Activated effector memory CD4-positive, alpha-beta T cell treated with anti-CD3 and anti-CD28 coated beads, Interleukin-2, amount 50 U/mL, for 16 hours (primary cell): ENCODE data around the gene MYH9.
"Not testable (repeated sequence)": the region's sequence is repeated elsewhere in the genome, so short reads cannot be mapped to it uniquely, and the experiment has no call there.

Experiments
- DNase-seq: peaks from one replicate; pipeline ENCODE4 v3.0.0-alpha.2; 2020

MYH9 gene

DNA sequence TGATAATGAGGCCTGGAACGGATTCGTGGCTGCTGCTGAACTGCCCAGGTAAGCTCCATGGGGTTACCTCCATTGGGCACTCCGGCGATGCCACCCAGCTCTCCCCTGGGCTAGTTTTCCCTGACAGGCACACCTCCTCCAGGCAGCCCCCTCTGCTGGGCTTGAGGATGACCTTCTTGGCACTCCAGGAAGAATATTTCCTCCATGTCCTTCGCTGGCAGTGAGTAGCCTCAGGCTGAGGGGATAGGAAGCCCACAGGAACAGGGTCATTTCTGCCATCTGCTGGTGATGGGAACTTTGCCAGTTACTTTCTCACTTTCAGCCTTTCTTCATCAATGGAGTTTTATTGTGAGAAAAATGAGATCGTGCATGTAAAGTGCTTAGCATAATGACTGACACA lies 126.1 kb downstream of the MYH9 start:
- not testable (repeated sequence) for DNase-seq

DNA sequence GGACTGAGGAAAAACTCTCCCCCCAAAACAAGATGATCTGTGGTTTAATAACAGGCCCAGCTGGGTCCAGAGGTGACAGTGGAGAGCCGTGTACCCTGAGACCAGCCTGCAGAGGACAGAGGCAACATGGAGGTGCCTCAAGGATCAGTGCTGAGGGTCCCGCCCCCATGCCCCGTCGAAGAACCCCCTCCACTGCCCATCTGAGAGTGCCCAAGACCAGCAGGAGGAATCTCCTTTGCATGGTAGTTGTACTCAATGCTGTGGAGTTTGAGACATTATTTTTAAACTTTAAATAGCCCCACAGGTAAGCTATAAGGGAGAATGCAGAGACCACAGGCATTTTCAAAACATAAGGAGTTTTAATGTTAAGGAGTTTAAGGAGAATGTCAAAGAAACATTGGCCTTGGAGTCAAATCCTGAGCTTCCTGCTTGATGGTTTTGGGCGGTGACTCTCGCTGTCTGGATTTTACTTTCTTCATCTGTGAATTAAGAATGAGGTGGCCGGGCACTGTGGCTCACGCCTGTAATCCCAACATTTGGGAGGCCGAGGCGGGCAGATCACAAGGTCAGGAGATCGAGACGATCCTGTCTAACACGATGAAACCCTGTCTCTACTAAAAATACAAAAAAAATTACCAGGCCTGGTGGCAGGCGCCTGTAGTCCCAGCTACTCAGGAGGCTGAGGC lies 128.0 kb downstream of the MYH9 start:
- DNase-seq: no peak

DNA sequence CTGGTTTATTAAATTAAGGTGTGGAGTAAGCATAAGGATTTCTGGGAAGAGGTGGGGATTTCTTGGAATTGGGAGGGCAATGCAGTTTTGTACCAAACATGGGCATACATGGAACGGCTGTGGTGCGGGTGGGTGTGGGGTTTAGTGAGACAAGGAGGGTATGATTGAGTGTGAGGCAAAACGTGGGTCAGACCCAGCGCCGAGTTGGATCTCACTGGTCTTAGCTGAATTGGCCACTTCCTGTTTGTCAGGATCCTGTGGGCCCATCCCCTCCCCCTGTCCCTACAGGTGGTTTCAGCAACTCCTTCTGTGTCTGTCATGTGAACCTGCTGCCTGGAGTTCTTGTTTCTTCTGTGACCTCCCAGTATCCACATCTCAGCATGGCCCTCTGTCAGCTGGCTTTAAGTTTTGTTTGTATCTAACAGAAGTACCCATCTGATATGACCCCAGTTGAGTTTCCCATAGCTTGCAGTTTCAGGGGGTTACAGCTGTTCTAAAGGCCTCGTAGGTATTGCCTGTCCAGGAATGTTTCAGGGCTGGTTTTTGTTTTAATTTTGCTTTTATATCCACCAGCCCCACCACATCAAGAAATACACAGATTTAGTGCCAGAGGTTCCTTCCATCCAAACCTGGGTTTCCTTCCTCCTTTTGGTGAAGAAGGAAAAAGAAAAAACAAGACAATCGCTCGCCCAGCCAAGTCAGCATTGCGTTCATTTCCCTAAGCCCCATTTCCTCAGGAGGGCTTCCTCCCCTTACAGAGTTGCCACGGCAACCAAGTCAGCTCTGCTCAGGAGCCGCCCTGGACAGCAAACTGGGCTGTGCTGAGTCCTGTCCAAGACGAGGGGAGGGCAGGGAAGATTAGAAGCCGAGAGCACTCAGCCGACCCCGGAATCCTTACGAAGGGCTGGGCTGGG lies 128.8 kb downstream of the MYH9 start:
- DNase-seq: no peak

DNA sequence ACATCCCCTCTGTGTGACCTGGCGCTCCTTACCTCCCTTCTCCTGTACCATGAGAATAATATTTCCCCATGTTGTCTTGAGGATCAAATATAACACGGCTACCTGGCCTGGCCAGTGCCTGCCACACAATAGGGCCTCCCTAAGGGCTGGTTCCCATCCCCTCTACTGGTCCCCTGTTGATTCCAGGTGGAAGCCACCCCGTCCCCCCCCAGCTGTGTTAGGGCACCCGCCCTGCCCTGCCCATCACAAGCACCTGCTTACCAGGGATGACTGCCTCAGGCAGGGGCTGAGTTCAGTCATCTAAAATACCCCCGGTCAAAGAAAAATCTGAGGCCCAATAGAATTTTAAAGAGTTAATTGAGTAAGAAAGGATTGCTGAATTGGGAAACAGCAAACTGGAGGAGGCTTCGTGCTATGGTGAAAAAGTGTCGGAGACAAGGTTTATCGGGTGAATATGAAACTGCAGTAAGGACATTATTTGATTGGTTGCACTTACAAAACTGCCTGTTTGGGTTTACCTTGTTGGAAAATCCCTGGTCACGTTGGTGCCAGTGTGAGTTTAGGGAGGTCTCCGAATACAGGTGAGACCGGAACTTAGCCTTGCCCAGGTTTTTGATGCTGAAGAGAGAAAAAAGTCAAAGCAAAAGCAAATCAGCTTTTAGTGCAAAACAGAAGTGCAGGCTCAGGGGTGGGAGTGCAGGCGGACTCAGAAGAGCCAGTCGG lies 129.7 kb downstream of the MYH9 start:
- DNase-seq: no peak

DNA sequence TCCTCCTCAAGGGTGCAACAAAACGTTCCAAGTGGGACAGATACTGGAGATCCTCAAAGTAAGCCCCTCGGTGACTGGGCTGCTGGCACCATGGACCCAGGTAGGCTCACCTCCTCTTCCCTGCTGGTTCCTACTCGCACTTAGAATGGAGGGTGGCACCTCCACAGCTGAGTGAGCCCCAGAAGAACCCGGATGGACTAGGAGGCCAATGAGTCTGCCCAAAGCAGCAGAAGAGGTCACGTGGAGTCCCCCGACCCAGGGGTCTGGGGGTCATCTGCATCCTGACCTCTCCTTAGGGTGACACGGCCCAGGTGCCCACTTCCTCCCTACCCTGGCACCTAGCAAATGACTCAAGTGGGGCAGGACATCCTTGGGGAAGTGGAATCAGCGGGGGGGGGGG lies 130.5 kb downstream of the MYH9 start:
- DNase-seq: no peak

DNA sequence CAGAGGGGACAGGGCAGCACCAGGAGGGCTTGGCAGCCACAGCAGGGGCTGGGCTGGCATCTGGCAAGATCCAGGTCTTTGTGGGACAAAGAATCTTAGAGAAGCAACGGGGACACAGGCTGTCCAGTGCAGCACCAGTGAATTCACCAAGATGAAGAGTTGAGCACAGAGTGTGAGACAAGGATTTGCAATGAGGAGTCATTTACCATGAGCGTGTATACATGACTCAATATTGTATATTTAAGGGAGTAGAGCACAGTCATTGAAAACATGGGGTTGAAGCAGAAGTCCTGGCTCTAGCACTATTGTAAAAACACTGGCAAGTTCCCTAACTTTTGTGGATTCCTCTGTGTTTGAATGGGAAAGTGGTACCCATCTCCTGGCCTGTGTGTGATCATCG lies 131.3 kb downstream of the MYH9 start:
- DNase-seq: no peak

DNA sequence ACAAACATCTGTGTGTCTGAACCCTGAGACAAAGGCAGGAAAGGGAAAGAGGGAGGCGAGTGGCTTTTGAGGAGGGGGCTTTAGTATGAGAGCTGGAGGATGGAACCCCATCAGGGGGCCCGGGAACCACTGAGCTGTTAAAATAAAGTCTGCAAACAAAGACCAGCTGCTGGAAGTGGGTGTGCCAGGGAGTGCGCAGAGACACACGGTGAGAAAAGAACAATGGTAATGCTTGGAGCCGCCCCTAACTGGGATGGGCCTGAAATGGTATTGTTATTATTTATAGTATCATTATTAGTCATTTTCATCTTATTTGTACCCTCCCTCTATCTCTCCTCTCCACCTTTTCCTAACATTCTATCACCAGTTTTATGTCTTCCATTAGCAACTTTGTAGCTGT lies 132.2 kb downstream of the MYH9 start:
- DNase-seq: not testable (repeated sequence)

DNA sequence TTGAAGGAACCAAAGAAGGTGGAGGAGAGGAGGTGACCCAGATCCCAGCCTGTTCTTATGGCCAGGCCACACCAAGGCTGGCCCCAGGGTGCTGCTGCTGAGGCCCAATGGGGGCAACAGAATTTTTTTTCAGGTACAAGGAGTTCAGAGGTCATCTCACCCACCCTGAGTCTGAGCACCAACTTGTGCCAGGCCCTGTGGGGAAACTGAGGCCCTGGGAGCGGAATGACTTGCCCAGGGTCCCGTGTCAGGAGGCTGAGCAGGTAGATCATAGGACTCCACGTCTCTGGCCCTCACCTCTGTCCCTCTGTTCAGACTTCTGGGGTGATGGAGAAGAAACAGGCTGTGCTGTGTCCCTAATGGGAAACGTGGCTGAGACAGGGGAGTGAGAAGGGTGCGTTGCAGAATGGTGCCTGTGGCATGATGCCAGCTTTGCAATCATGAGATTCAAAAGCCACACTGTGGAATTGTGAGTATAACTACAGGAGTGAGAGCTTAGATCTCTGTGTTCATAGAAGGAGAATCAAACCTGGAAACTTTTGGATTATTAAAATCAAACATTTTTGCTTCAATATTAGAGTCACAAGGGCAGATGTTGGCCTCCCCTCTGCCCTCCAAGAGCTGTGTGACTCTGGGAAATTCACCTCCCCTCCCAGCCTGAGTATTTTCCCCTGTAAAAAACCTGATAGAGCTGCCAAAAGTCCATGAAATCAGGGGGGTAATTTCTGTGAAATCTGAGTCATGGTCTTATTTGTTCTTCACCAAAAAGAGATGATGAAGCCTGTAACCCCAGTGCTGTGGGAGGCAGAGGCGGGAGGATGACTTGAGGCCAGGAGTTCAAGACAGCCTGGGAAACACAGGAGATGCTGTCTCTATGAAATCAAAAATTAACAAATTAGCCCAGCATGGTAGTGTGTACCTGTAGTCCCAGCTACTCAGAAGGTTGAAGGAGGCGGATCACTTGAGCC lies 134.0 kb downstream of the MYH9 start:
- DNase-seq: peak; percentile 83

DNA sequence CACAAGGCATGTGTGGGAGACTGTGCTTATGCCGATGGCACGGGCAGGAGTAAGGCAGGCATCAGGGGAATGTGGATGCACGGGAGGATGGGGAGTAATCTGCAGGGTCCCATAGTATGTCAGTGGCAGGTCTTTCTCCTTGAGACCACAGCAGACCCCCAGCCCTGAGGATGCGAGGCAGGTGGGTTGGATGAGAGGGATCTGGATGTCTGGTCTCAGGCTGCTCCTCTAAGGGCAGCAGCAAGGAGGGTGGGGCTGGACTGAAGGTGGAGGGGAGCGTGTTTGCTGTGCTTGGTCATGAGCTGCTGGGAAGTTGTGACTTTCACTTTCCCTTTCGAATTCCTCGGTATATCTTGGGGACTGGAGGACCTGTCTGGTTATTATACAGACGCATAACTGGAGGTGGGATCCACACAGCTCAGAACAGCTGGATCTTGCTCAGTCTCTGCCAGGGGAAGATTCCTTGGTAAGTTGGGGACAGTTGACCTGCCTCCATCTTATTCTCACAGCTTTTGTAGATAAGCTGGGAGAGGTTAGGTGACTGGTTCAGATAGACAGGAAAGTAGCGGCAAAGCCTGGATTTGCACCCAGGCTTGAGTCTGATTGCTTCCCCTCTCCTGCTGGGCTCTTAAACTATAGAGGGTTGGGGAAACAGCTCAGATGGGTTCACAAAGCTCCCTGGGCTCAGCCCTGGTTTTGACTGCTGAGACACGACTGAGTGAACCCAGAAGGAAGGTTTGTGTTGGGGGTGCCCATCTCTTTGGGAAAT lies 134.8 kb downstream of the MYH9 start, which contains the start of gene APOL1:
TSS of gene APOL1 (plus strand) at position 380 of the 769 bp plus-strand sequence. CDS start 1,823 bp downstream, outside the sequence.
- peak; percentile 77 for DNase-seq

DNA sequence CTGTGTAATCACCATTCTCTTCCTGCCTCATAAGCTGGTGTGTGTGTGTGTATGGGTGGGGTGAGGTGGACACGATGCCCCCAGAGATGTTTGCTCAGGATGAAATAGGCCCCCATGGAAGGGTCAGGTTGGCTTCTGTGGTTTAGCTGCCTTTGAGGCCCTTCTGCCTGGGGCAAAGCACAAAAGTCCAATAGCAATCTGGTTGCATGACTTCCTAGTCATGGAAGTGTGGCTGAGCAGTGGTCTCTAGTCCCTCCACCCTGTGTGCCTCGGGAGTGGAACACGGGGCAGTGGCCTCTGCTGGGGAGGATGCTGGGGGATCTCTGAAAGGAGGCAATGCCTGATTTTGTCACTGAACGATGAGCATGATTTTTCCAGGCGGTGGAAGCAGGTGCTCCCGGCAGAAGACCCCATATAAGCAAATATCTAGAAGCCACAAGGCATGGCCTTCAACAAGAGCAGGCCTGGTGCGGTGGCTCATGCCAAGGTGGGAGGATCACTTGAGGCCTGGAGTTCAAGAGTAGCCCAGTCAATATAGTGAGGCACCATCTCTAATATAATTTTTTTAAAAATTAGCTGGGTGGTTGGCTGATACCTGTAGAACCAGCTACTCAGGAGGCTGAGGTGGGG lies 135.7 kb downstream of the MYH9 start:
- not testable (repeated sequence) for DNase-seq

DNA sequence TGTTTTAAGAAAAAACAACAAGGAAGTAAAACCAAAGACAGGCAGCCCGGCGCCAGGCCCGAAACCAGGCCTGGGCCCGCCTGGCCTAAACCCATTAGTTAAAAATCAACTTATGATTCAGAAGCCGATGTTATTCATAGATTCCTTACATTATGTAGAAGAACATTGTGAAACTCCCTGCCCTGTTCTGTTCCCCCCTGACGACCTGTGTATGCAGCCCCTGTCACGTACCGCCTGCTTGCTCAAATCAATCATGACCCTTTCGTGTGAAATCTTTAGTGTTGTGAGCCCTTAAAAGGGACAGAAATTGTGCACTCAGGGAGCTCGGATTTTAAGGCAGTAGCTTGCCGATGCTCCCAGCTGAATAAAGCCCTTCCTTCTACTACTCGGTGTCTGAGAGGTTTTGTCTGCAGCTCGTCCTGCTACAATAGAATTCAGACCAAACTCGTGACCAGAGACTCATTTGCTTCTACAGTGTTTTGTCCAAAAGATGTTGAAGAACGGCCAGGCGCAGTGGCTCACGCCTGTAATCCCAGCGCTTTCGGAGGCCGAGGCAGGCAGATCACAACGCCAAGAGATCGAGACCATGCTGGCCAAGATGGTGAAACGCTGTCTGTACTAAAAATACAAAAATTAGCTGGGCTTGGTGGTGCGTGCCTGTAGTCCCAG lies 137.3 kb downstream of the MYH9 start:
- not testable (repeated sequence) for DNase-seq

DNA sequence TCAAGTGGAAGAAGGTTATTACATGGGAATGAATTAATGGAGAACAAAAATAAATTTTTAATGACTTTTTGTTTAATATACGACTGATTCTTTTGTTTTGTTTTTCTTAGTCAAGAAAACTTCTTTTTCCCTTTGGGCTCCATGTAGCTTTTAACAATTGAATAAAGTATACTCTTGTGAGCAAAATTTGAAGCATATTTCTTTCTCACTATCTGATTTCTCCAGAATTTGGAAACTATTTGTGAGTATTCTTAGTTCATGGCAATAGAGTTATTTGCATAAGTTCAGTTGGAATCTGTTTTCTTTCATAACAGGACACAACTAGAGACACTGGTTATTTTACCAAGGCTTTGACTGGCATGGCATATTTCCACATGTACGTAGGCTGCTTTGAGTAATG lies 138.6 kb downstream of the MYH9 start:
- DNase-seq: no peak

DNA sequence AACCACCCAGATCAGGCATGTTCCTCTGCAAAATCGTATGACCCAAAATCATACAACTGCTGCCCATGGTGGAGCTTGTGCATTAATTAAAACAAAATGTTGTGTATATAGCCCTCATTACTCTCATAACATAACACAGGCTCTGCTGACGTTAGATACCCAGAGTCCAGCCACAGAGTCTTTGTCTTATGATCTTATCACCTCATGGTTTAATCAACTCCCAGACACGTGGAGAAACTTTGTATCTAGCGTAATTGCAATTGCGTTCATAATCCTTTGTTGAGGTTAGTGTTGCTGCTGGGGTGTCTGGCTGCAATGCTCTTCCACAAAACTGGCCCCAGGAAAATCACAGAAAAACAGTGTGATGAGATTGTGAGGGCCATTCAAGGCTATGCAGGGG lies 139.8 kb downstream of the MYH9 start:
- DNase-seq: no peak

DNA sequence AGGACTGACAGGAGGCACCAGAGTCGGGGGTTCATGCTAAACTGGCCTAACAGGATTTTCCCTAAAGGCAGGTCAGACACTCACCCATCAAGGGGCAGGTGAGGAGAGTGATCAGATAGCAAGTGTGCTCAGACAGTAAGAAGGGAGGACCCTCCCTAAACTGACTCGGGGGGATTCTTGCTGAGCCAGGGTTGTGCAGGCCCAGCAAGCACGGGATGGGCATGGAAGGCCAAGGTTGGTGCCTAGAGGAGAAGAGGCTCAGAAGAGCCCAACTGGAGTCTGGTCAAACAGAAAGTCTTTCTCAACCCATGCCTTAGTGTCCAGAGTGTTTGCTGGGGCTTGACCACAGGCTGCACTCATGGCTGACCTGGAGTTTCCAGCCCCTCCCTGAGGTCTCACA lies 141.0 kb downstream of the MYH9 start:
- no peak for DNase-seq

DNA sequence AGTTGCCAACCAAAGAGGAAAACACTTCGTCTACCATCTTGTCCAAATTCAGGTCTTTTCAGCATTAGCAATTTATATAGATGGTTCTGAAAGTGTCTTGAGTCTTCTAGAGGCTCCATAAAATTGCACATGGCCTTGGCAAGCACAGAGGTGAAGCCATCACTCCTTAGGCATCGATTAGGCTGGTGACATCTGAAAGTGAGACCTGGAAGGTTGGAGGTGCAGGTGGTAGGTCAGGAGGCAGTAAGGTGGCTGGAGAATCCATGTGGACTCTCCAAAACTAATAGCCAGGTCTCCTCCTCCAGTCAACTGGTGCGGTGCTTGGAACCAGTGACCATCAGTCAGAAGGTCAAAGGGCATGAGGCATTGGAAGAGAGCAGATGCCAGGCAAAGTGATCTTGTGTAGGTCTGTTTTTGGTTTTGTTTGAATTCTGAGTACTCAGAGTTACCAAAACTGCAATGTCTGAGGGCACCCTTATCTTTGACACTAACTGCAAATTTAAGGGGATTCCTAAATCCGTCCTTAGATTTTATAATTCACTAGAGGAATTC lies 141.9 kb downstream of the MYH9 start:
- no peak for DNase-seq

DNA sequence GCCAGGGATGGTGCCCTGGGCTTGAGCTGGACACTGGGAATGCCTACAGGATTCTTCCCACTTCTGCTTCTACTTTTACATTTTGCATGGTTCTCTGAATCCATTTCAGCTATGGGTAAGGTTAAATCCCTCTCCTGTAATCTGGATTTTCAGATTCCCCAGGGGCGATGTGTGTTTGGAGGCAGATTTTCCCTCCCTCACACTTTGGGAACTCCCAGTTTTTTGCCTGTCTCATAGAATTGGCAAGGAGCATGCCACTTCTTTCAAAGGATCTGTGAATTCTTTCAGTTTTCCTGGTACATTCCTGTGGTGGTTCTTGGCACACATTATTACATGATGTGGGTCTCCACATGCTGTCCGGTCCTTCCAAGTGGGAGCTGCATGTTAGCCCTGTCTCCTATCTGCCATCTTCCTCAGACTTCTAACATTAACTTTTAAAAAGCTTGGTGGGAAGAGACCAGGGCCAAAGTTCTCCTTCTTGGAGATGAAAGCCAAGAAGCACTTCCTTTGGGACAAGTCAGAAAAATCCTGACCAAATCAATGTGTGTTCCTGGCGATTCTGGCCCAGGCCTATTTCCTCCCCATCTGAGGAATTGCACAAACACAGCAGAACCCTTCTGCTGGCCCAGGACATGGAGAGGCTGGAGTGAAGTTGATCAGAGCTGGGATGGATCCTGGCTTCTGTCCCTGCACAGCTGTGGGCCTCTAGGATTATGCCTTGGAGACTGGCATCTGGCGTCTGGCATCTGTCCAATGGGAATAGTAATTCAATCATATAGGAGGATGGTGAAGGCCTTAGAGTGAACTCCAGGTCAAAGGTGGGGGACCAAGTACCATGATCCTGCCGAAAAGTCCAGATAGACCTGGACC lies 143.0 kb downstream of the MYH9 start:
- DNase-seq: no peak

DNA sequence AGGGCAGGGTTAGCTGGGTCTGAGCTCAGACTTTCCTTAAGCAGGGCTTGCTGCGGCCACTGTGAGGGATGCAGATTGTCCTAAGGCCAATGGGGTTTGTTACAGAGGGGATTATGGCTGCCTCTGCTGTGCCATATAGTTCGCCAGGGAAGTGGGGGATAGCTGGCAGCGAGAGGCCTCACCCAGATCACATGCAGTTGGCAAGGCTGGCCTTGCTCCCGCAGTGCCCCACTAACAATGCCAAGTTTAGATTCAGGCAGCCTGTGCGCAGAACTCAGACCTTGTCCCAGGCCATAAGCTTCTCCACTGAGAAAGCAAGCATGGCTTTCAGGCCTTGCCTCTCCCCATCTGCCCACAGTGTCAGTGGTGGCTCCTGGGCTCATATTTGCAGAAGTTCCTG lies 143.8 kb downstream of the MYH9 start:
- no peak for DNase-seq

DNA sequence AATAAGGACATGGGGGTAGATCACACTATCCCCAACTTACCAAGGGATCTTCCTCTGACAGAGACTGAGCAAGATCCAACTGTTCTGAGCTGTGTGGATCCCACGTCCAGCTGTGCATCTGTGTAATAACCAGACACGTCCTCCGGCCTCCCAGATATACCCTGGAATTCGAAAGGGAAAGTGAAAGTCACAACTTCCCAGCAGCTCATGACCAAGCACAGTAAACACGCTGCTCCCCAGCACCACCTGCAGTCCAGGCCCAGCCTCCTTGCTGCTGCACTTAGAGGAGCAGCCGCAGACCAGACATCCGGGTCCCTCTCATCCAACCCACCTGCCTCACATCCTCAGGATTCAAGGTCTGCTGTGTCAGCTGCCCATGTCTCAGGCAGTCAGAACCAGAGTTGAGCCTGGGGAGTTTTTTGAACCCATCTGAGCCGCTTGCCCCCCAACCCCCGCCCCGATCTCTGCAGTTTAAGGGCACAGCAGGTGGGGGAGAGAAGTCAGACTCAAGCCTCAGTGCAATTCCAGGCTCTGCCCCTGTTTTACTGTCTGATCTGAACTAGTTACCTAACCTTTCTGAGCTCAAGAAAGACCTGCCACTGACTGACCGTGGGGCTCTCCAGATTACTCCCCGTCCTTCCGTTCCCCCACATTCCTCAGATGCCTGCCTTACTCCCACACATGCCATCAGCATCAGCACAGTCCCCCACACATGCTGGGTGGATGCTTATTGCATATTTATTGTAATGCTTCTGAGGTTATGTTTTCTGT lies 148.2 kb downstream of the MYH9 start, which contains the start of gene APOL2:
TSS of gene APOL2 (minus strand) at position 127 of the 771 bp plus-strand sequence. CDS start 6,365 bp downstream, outside the sequence.
- peak; percentile 95 for DNase-seq
